ENCODE measurements around the gene JPT1.

JPT1 gene

DNA sequence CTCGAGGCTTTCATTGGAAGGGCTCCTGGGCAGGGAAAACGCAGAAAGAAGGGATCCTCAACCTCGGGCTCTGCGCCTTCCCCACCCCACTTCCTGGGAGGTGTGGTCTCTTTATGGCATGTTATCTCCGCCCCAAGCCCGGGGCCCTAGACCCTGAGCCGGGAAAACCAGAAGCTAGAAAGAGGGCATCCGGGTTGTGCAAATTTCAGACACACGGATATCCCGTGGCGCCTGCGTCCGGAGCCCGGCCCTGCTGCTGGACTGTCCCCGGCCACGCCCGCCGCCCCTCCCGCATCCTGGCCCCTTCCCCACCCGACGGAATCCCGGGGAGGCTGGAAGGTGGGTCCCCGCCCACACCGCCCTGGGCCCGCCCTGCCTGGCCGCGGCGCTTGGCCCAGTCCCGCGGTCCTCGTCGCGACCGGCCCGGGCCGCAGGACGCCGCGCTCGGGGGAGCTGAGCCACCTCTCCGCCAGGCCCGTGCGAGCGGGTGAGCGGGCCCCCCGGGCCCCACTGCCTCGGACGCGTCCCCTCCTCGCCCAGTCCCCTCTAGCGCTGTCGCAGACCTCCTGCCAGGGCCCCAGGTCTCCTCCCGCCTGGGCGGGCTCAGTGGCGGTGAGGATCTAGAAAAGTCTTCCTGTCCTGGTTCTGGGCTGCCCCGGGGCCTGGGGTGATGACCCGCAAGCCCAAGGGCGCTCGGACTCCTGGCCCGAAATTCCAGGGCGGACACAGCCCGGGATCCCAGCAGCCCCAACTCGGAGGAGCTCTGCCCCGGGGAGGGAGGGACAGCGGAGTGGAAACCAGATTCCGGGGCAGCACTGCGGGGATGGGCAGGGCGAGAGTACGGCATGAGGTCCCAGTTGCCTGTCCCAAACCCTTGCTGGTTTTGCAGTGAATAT lies 66.5 kb downstream of the JPT1 start, which contains the start of gene SLC16A5:
TSS of gene SLC16A5 (plus strand) at position 397 of the 896 bp plus-strand sequence. CDS start 5,683 bp downstream, outside the sequence.
- TF ChIP-seq JUND (IDR thresholded peaks at IDR 0.05; ENCODE audit: low read depth): no peak
- peak; percentile 81 to 97 for DNase-seq (ENCODE audit: low read depth in 1 of 2, low spot score in 1 of 2)
- in situ Hi-C loops (cut with HindIII; ENCODE audit: low pct_unique_long_range_greater_than_20kb, low sequenced_read_pairs): no loop called here

GRCh38 chr17:75087182-75087557 lies 67.1 kb downstream of the JPT1 start:
- no peak for DNase-seq (ENCODE audit: low read depth in 1 of 2, low spot score in 1 of 2)
- in situ Hi-C loops (cut with HindIII; ENCODE audit: low pct_unique_long_range_greater_than_20kb, low sequenced_read_pairs): no loop called here
- no peak for TF ChIP-seq JUND (IDR thresholded peaks at IDR 0.05; ENCODE audit: low read depth)

DNA sequence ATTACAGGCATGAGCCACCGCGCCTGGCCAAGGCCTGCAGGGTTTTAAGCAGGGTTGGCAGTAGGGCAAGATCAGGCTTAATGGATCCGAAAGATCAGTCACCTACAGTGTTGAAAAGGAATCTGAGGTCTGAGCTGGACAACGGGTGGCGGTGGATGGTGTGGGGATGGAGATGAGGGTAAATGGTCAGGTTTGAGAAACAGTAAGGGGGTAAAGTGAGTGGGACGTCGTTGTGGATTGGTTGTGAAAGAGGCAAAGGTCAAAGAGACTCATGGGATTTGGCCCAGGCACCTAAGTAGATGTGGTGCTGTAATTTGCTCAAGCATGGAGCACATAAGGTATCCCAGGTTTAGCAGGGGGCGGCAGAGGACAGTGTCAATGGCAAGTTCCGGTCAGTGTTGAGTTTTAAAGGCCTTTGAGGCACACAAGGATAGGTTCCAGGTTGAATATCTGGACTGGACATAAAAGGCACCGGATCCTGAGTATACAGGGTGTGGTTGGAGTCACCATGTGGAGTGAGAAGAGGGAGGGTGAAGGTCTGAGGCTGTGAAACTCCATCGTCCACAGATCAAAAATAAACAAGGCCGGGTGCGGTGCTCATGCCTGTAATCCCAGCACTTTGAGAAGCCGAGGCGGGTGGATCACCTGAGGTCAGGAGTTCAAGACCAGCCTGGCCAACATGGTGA lies 67.7 kb downstream of the JPT1 start:
- in situ Hi-C loops (cut with HindIII; ENCODE audit: low pct_unique_long_range_greater_than_20kb, low sequenced_read_pairs): no loop called here
- no peak for DNase-seq (ENCODE audit: low read depth in 1 of 2, low spot score in 1 of 2)
- no peak for TF ChIP-seq JUND (IDR thresholded peaks at IDR 0.05; ENCODE audit: low read depth)

Data from T47D (cell line).